Urinary bladder (tissue), 4 donors: Measurements from ENCODE around the gene ST6GALNAC6. TPM values are rescaled to one million over a fixed set of nuclear protein-coding genes. Genes with fewer than 3 reads are reported as not detected.
"Not testable (repeated sequence)": the region's sequence is repeated elsewhere in the genome, so short reads cannot be mapped to it uniquely, and the experiment has no call there.

Source experiments
- DNase-seq: peaks from one replicate; pipeline ENCODE4 v3.0.0-alpha.2; 2015; ENCODE audit errors: extremely low spot score
- H3K27ac ChIP-seq: one replicate; pipeline ENCODE4 v1.5.1; 2013; ENCODE audit warnings: low read depth, mild to moderate bottlenecking, moderate library complexity
- H3K36me3 ChIP-seq: one replicate; pipeline ENCODE4 v1.6.1; 2013; ENCODE audit warnings: mild to moderate bottlenecking, moderate library complexity; ENCODE audit not compliant: insufficient read depth
- H3K4me1 ChIP-seq: one replicate; pipeline ENCODE4 v1.6.1; 2013; ENCODE audit warnings: mild to moderate bottlenecking, moderate library complexity; ENCODE audit not compliant: insufficient read depth
- H3K4me3 ChIP-seq: one replicate; pipeline ENCODE4 v1.5.1; 2013; ENCODE audit warnings: low read depth, low read length
- WGBS: extraction: QIAGEN DNeasy Blood & Tissue Kit; methylation state at CpG from one replicate; pipeline ENCODE4 v1.1.7; 2013; 5-methylcytosine and 5-hydroxymethylcytosine counted together
- polyA plus RNA-seq: library from polyadenylated mRNA; stranded (reverse); fragments of 200-250 nt; gene quantifications from one replicate; pipeline ENCODE4 v1.2.3, GENCODE V29; 2013
- small RNA-seq: library from RNA; depleted of rRNA; stranded (forward); fragments of <200 nt; gene quantifications from one replicate; pipeline ENCODE3, GENCODE V24; 2014
- total RNA-seq: library from RNA; depleted of rRNA; stranded (reverse); fragments of >200 nt; gene quantifications from one replicate; pipeline ENCODE4 v1.2.3, GENCODE V29; 2014
- donor health status: healthy with polysubstance abuse.
- donor health status: healthy.

The ST6GALNAC6 gene
- total and polyA plus RNA-seq, 2 donors: 17.7 to 105 TPM

DNA sequence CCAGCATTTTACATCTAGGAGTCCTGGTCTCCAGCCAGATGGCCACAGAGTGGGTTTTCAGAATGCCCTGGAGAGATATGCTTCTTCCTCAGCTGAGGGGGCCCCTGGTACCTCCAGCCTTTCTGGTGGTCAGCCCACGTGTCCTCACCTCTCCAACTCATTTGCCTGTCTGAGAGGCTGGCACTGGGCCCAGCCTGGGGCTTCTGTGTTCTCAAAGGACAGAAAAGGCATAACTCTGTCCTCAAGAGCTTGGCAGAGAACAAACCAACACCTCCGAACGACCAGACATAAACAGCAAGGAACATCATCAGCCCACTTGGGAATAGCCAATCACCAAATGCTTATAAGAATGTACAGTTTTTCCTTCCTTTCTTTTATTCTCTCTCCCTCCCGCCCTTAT, 62.1 kb downstream of the ST6GALNAC6 start:
- DNase-seq: no peak
- Histone ChIP-seq H3K4me3 (no peak overlapping the region), H3K27ac (no peak overlapping the region), H3K4me1 (no peaks in the 10 kb centered on the region), H3K36me3 (no peaks in the 10 kb centered on the region)
- WGBS: 61% methylated on average over 4 of the region's 4 CpGs

- H3K4me3 ChIP-seq: not testable (repeated sequence)
- WGBS: 78% methylated on average over 3 of the region's 3 CpGs
These were observed 62.8 kb downstream of the ST6GALNAC6 start for GRCh38 chr9:127836561-127836960.

DNA sequence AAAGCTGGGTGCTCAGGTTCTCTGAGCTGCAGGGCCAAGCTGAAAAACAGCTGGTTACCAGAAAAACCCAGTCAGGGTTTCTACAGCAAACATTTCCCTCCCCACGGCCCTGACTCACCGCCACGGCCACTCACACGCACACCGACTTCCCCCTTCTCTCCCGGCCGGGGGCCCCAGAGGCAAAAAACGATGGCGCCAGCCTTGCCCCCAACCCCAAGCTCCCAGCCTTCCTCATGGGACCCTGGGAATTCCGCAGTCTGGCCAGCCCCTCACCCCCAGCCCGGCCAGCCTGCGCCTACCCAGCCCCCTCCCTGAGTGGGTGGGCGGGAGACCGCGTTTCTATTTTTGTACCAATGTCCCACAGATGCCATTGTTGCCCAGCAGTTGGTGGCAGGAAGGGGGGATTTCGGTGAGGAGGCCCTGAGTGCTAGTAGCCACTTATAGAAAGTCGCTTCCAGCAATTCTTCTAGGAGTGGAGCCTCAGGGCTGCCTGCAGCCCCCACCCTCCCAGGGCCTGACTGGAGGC, 63.3 kb downstream of the ST6GALNAC6 start:
- Histone ChIP-seq H3K4me1 (no peaks in the 10 kb centered on the region), H3K36me3 (no peaks in the 10 kb centered on the region), H3K4me3 (no peak overlapping the region), H3K27ac (peak overlapping the region; percentile 84)
- WGBS: 33% methylated on average over 17 of the region's 17 CpGs
- no peak for DNase-seq

More at GRCh38 chr9:127836561-127836960, 62.8 kb downstream of the ST6GALNAC6 start:
- not testable (repeated sequence) for H3K4me1 ChIP-seq, H3K36me3 ChIP-seq, DNase-seq
- peak overlapping the region; percentile 84 for H3K27ac ChIP-seq

Small RNAs within 50 kb of the gene (small RNA-seq; reads per million reads assigned to genes)
- gene MIR4672: not detected
- not detected for gene RNA5SP296

Other genes starting within 250 kb of the ST6GALNAC6 start
- gene CFAP157, start 192.6 kb downstream of the ST6GALNAC6 start, total RNA-seq: not detected
- 0.23 TPM for gene CFAP157, start 192.6 kb downstream of the ST6GALNAC6 start, polyA plus RNA-seq
- 5.7 TPM for gene PTRH1, start 183.9 kb downstream of the ST6GALNAC6 start, total RNA-seq
- gene PTRH1, start 183.9 kb downstream of the ST6GALNAC6 start, polyA plus RNA-seq: 29.8 TPM
- not detected for gene TTC16, start 183.5 kb downstream of the ST6GALNAC6 start, total RNA-seq
- not detected for gene TTC16, start 183.5 kb downstream of the ST6GALNAC6 start, polyA plus RNA-seq
- 3.8 TPM for gene TOR2A, start 164.3 kb downstream of the ST6GALNAC6 start, total RNA-seq
- 16.5 TPM for gene TOR2A, start 164.3 kb downstream of the ST6GALNAC6 start, polyA plus RNA-seq
- 11.6 TPM for gene SH2D3C, start 120.9 kb downstream of the ST6GALNAC6 start, total RNA-seq
- 16.6 TPM for gene SH2D3C, start 120.9 kb downstream of the ST6GALNAC6 start, polyA plus RNA-seq
- gene CDK9, start 113.6 kb downstream of the ST6GALNAC6 start, total RNA-seq: 30.1 TPM
- gene CDK9, start 113.6 kb downstream of the ST6GALNAC6 start, polyA plus RNA-seq: 66.2 TPM
- 18.6 TPM for gene FPGS, start 96.7 kb downstream of the ST6GALNAC6 start, total RNA-seq
- 57.7 TPM for gene FPGS, start 96.7 kb downstream of the ST6GALNAC6 start, polyA plus RNA-seq
- 16.4 TPM for gene ENG, start 44.9 kb downstream of the ST6GALNAC6 start, total RNA-seq
- gene ENG, start 44.9 kb downstream of the ST6GALNAC6 start, polyA plus RNA-seq: 196 TPM
- 27.3 TPM for gene AK1, start 21.9 kb downstream of the ST6GALNAC6 start, total RNA-seq
- 57.2 TPM for gene AK1, start 21.9 kb downstream of the ST6GALNAC6 start, polyA plus RNA-seq
- 6.8 TPM for gene ST6GALNAC4, start 17.4 kb upstream of the ST6GALNAC6 start, total RNA-seq
- gene ST6GALNAC4, start 17.4 kb upstream of the ST6GALNAC6 start, polyA plus RNA-seq: 35.1 TPM
- gene PIP5KL1, start 31.2 kb upstream of the ST6GALNAC6 start, total RNA-seq: 0.48 TPM
- 1.4 TPM for gene PIP5KL1, start 31.2 kb upstream of the ST6GALNAC6 start, polyA plus RNA-seq
- 7.5 TPM for gene DPM2, start 38.3 kb upstream of the ST6GALNAC6 start, total RNA-seq
- 32.1 TPM for gene DPM2, start 38.3 kb upstream of the ST6GALNAC6 start, polyA plus RNA-seq
- 30.4 TPM for gene EEIG1, start 81.4 kb upstream of the ST6GALNAC6 start, total RNA-seq
- gene EEIG1, start 81.4 kb upstream of the ST6GALNAC6 start, polyA plus RNA-seq: 67.1 TPM
- gene NAIF1, start 167.7 kb upstream of the ST6GALNAC6 start, total RNA-seq: 6.9 TPM
- 8.2 TPM for gene NAIF1, start 167.7 kb upstream of the ST6GALNAC6 start, polyA plus RNA-seq
- 14.4 TPM for gene SLC25A25, start 168.6 kb upstream of the ST6GALNAC6 start, total RNA-seq
- gene SLC25A25, start 168.6 kb upstream of the ST6GALNAC6 start, polyA plus RNA-seq: 23.1 TPM
- 21.1 TPM for gene PTGES2, start 228.1 kb upstream of the ST6GALNAC6 start, total RNA-seq
- 59.6 TPM for gene PTGES2, start 228.1 kb upstream of the ST6GALNAC6 start, polyA plus RNA-seq
- gene LCN2, start 249.8 kb upstream of the ST6GALNAC6 start, total RNA-seq: 1.9 TPM
- 23.0 TPM for gene LCN2, start 249.8 kb upstream of the ST6GALNAC6 start, polyA plus RNA-seq